ENCODE data around the gene DCST1.

Gene DCST1

DNA sequence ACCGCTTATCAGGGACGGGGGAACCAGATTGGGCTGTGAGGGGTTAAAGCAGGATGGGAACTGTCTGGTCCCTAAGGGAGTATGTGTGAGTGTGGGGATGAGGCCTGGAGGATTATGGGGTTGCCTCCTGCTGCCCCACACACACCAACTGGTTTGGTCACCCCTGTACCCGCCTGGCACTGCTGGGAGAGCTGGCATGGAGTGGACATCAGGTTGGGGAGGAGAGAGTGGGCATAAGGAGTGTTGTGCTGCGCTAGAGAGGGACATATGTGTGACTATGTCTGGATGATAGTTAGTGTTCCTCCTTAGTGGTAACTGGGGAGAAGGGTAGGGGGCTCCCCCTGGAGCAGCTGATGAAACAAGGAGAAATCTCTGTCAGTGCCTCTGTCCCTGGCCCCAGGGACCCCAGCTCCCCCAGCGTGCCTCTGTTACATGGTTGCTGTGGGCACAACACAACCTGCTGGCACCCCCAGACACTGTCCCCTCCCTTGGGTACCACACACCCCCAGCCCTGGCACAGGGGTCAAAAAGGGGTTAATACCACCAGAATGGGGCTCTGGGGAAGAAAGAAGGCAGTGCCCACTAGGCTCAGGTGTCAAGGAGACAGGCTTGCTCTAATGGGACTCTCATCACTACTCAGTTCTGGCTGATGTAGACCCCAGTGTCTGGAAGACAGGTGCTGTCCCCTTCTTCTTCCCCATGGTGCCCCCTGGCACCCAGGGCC is 29.1 kb upstream of the DCST1 start:
- Mint-ChIP-seq H3K4me3 (peak overlapping the region; percentile 84), H3K4me1 (ENCODE audit: low read depth) (peaks cover 39% of the 10 kb centered on the region), H3K27me3 (ENCODE audit: low read depth) (no peaks in the 10 kb centered on the region), H3K27ac (peak overlapping the region; percentile 91), H3K36me3 (ENCODE audit: low read depth) (peaks cover 13% of the 10 kb centered on the region), H3K9me3 (no peaks in the 10 kb centered on the region)
- no peak for DNase-seq (ENCODE audit: low spot score)

DNA sequence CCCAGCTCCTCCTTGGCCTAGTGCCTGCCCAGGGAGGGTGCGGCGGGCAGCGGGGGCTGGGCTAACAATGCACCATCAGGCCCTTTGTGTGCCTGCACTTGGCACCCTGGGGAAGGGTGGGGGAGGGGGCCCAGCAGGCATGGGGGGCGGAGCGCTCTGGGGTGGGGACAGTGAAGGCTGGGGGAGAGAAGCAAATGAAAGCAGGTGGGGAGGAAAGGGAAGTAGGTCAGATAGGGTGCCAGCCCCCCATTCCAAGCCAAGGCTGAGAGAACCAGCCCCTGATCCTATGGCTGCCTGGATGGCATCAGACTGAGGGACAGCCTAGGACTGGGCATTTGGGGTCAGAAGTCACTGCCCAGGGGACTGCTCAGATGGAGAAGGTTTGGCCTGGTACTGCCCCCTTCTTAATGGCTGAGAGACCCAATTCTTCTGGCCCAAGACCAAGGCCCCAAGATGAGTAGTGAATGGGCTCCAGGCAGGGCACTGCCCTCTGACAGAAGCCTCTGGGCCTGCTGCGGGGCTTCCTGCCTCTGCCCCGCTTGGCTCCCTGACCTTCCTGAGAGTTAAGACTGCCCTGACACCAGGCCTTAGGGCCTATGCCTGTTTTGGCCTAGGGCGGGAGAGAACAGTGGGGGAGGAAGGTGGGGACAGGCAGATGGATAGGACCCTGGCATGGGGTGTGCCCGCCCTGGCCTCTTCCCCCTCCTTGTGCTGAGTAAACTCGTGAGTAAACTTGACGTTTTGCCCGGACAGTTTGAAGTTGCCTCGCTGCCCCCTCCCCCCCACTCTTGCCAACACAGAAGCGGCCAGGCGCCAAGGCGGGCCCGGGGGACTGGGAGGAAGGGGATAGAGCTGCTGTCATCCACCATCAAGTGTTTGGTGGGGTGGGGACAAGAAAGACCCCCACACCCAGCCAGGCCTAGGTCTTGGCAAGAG is 28.3 kb upstream of the DCST1 start:
- peaks cover 37% of the 10 kb centered on the region for H3K4me1 Mint-ChIP-seq (ENCODE audit: low read depth)
- H3K4me3 Mint-ChIP-seq, result peak overlapping the region; percentile 85
- no peaks in the 10 kb centered on the region for H3K27me3 Mint-ChIP-seq (ENCODE audit: low read depth)
- no peak for DNase-seq (ENCODE audit: low spot score)
- H3K36me3 Mint-ChIP-seq (ENCODE audit: low read depth), result peaks cover 22% of the 10 kb centered on the region
- no peaks in the 10 kb centered on the region for H3K9me3 Mint-ChIP-seq
- H3K27ac Mint-ChIP-seq, result peak overlapping the region; percentile 96

DNA sequence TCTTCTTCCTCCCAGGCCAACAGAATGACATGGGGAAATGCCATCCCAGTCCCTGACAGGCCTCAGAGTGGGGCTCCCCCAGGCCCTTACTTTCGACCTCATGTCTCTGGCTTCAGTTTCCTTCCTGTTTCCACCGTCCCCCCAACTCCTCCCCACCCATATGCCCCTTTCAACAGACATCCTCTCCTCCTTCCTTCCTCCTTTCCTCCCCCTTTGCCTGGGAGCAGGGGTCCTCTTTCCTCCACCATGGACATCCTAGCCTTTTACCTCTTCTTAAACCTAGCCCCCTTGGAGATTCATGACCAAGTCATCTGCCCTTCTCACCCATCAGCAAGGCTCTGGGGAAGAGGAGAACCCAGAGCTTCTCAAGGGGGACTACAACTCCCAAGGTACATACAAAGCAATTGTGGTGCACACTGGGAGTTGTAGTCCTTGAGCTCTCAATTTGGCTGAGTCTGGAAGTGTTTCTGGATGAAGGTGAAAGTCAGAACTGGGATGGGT is 27.0 kb upstream of the DCST1 start:
- peak overlapping the region; percentile 85 for H3K4me3 Mint-ChIP-seq
- peaks cover 28% of the 10 kb centered on the region for H3K36me3 Mint-ChIP-seq (ENCODE audit: low read depth)
- peak overlapping the region; percentile 96 for H3K27ac Mint-ChIP-seq
- H3K9me3 Mint-ChIP-seq, result no peaks in the 10 kb centered on the region
- peaks cover 41% of the 10 kb centered on the region for H3K4me1 Mint-ChIP-seq (ENCODE audit: low read depth)
- H3K27me3 Mint-ChIP-seq (ENCODE audit: low read depth), result no peaks in the 10 kb centered on the region
- peak; percentile 43 for DNase-seq (ENCODE audit: low spot score)

DNA sequence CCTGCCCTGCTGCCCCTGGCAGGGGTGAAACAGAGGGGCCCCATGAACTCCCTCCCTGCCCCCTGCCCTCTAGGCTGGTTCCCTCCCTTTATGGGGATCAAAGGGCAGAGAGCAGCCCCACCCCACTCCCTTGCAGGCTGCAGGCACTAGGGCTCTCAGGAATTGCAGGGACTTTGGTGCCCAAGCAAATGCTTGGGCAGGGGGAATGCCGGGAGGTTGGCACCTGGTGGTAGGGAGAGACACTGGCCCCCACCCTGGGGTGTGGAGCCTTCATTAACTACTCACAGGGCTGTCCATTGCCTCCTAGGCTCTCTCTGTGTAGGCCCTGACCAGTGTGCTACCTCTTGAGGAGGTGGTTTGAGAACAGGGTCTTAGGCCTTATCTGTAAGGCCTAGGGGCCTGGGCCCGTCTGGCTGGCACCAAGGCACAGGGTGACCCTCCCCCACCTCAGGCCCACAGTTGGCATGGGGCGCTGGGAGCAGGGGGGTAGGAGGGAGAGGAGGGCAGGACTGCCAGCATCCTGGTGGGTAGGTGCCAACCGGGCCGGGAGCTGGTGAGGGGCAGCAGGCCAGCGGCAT is 26.3 kb upstream of the DCST1 start:
- Mint-ChIP-seq H3K9me3 (no peaks in the 10 kb centered on the region), H3K27ac (peak overlapping the region; percentile 68), H3K4me1 (ENCODE audit: low read depth) (peaks cover 46% of the 10 kb centered on the region), H3K36me3 (ENCODE audit: low read depth) (peaks cover 32% of the 10 kb centered on the region), H3K27me3 (ENCODE audit: low read depth) (no peaks in the 10 kb centered on the region), H3K4me3 (peak overlapping the region; percentile 85)
- no peak for DNase-seq (ENCODE audit: low spot score)

DNA sequence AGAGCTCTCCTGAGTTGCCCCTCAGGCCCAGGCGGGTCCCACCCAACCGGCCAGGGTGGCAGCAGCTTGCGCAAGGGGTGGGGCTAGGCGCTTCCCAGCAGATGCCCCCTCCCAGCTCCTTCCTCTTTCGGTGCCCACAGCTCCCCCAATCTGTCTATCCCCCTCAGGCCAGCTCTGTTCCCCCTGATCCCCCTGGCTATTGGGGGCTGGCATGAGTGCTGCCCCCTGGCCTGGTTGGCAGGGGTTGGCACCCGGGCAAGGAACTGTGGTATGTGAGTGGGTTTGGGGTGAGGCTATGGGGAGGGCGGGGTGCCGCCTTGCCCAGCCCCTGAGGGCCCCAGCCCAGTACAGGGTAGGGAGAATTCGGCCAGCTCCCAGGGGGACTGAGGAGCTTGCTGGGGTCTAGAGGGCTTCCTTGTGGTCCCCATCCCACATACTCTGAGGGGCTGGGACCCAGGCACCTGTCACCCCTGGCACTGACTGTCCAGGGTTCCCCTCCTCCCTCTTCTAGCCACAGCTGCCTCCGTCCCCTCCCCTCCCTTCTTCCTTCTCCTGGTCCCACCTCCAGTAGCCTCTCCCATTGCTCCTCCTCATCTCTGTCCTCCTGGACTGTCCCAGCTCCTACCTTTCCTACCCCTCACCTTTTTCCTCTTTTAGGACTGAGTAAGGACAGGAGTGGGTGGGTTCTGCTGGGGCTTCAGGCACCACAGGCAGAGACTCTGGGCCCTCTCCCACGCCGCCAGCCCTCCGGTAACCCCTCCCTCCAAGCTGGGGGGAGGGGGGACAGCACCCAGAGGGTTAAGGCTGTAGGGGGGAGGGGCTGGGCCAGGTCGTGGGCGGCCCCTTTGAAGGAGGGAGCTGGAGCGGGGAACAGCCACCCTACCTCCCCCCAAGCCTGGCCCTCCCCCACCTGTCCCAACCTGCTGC is 25.3 kb upstream of the DCST1 start:
- peak overlapping the region; percentile 98 for H3K4me3 Mint-ChIP-seq
- peaks cover 40% of the 10 kb centered on the region for H3K36me3 Mint-ChIP-seq (ENCODE audit: low read depth)
- H3K27me3 Mint-ChIP-seq (ENCODE audit: low read depth), result no peaks in the 10 kb centered on the region
- peaks cover 55% of the 10 kb centered on the region for H3K4me1 Mint-ChIP-seq (ENCODE audit: low read depth)
- peak overlapping the region; percentile 91 for H3K27ac Mint-ChIP-seq
- DNase-seq (ENCODE audit: low spot score), result peak; percentile 83
- H3K9me3 Mint-ChIP-seq, result no peaks in the 10 kb centered on the region

DNA sequence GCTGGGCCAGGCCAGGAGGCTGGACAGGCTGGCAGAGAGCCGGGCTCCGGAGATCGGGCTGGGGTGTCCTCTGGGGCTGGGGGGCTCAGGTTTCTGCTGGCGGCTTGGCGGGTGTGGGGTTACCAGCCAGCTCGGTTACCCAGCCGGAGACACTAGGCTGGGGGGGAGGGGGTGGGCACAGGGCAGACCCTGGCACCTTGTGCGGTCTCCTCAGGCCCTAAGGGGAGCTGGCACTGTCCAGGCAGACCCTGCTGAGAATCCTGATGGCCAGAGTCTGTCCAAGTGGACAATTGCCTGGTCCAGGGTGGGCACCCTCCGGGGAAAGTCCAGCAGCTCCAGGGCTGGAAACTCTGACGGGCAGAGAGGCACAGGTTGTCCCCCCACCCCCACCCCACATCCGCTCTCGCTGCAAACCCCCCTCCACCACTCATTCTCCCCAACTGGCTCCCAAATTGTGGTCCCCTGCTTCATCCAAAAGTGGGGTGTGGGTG is 24.4 kb upstream of the DCST1 start:
- DNase-seq (ENCODE audit: low spot score), result peak; percentile 49
- no peaks in the 10 kb centered on the region for H3K27me3 Mint-ChIP-seq (ENCODE audit: low read depth)

DNA sequence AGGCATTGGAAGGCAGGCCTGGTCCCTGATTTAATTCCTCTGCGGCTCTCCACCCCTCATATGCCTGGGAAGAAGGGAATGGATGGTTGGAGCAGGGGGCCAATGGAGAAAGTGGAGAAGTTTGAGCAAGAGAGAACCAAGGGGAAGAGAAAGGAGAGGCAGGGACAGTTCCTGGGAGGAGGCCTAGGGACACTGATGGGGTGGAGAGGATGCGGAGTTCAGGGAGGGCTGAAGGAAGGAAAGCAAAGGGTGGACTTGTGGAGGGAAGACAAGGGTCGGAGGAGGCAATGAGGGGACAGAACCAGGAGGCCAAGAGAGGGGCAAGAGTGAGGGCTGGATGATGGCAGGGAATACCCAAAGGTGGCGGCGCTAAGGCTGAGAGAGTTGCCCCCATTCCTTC is 23.9 kb upstream of the DCST1 start:
- Mint-ChIP-seq H3K9me3 (no peaks in the 10 kb centered on the region), H3K4me1 (ENCODE audit: low read depth) (peaks cover 61% of the 10 kb centered on the region), H3K27me3 (ENCODE audit: low read depth) (no peaks in the 10 kb centered on the region), H3K36me3 (ENCODE audit: low read depth) (peaks cover 46% of the 10 kb centered on the region), H3K27ac (peak overlapping the region; percentile 91), H3K4me3 (peak overlapping the region; percentile 98)
- no peak for DNase-seq (ENCODE audit: low spot score)

More for the DNA sequence above, 24.4 kb upstream of the DCST1 start:
- Mint-ChIP-seq H3K9me3 (no peaks in the 10 kb centered on the region), H3K4me3 (peak overlapping the region; percentile 98), H3K4me1 (ENCODE audit: low read depth) (peaks cover 59% of the 10 kb centered on the region), H3K27ac (peak overlapping the region; percentile 91), H3K36me3 (ENCODE audit: low read depth) (peaks cover 45% of the 10 kb centered on the region)

DNA sequence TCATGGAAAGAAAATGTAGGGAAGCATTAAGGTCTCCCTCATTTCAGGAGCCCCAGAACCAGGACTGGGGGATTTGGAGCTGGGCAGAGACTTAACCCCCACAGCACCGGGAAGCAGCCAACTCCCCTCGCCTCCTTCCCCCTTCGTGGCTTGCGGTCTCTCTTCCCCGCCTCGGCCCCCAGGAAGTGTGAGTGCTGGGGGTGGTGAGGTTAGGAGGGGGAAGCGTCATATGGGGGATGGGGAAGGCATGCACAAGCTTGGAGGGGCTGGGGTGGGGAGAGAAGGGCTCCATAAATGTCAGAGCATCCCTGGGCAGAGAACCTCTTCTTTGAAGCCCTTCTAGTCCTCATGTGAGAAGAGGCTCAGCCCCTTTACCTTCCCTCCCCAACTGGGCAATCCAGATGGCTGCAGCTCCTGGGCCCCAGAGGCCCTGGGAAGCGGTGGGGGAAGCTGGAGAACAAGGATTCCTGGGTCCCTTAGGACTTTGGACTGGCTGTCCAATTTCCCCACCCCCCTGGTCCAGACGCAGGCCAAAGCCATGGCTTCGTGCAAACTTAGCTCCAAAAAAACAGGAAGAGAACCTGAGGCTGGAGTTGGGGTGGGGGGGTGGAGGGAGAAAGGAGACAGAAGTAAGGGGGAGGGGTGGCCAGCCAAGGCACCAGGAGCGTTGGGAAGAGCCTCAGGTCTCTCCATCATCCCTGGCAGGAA is 23.3 kb upstream of the DCST1 start:
- peaks cover 47% of the 10 kb centered on the region for H3K36me3 Mint-ChIP-seq (ENCODE audit: low read depth)

DNA sequence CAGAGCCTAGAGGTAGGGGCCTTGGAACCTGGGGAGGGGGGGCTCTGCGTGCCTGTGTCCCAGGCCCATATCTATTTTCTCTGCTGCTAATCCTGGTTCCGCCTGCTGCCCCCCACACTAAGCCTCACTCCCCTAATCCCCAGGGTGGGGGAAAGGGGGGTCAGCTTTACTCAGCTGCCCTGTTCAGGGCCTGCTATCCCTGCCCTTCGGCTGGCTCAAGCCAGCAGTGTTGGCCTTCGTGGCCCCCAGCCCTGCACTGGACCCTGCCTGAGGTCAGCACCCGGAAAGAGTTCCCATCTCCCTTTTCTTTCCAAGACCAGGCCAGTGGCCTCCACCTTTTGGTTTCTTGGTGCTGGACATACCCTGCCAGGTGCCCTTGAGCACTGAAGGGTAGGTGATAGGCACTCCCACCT is 22.6 kb upstream of the DCST1 start:
- Mint-ChIP-seq H3K36me3 (ENCODE audit: low read depth) (peaks cover 52% of the 10 kb centered on the region), H3K27me3 (ENCODE audit: low read depth) (no peaks in the 10 kb centered on the region), H3K4me3 (peak overlapping the region; percentile 98), H3K27ac (peak overlapping the region; percentile 91), H3K9me3 (no peaks in the 10 kb centered on the region), H3K4me1 (ENCODE audit: low read depth) (peaks cover 58% of the 10 kb centered on the region)
- no peak for DNase-seq (ENCODE audit: low spot score)

More for the DNA sequence above, 23.3 kb upstream of the DCST1 start:
- DNase-seq (ENCODE audit: low spot score), result peak; percentile 56
- no peaks in the 10 kb centered on the region for H3K9me3 Mint-ChIP-seq
- H3K27ac Mint-ChIP-seq, result peak overlapping the region; percentile 91
- H3K27me3 Mint-ChIP-seq (ENCODE audit: low read depth), result no peaks in the 10 kb centered on the region
- H3K4me3 Mint-ChIP-seq, result peak overlapping the region; percentile 98
- H3K4me1 Mint-ChIP-seq (ENCODE audit: low read depth), result peaks cover 58% of the 10 kb centered on the region

DNA sequence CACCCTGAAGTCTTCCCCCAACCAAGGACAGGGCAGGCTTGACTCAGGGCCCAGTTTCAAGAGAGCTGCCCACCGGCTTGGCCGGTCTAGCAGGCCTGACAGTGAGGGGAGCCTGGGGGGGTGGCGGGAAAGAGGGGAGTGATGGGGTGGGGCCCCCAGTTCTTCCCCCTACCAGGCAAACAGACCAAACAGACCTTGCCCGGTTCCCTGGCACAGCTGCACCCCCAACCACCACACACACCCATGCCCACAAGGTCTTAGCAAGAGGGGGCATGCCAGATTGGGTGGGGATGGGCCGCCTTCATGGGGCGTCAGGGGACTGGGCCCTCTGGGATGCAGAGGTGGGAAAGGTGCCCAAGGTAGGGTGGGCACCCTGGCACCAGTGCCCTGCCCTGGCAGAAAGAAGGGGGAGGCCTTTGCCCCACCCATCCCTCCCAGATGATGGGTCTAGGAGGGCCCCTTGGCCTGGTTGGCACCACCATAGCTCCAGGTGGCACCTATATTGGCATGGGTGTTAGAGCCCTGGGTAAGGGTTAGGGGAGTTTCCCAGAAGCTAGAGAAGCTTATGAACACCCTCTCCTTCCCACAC is 22.1 kb upstream of the DCST1 start:
- Mint-ChIP-seq H3K9me3 (no peaks in the 10 kb centered on the region), H3K36me3 (ENCODE audit: low read depth) (peaks cover 58% of the 10 kb centered on the region), H3K4me1 (ENCODE audit: low read depth) (peaks cover 58% of the 10 kb centered on the region), H3K27me3 (ENCODE audit: low read depth) (no peaks in the 10 kb centered on the region), H3K4me3 (peak overlapping the region; percentile 98), H3K27ac (peak overlapping the region; percentile 91)
- no peak for DNase-seq (ENCODE audit: low spot score)

DNA sequence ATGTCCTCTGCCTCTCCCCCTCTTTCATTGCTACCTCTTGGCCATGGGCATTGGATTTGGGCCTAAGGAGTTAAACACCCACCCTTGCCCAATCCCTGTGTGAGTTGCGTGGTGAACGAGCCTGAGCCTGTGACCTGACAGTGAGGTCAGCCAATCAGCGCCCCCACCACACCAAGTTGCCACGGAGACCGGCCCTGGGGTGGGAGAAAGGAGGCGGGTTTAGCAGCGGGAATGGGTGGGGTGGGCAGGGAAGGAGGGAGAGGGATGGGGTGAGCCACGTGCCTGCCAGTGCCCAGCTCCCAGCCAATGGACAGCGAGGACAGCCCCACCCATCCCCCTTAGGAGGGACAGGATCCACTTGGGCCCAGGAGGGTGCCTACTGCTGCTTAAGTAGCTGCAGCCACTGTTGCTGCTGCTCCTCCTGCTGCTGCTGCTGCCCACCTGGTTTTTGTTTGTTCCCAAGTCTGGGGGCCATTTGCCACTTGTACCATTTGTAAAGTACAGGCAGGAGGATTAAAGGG is 21.5 kb upstream of the DCST1 start:
- H3K9me3 Mint-ChIP-seq, result no peaks in the 10 kb centered on the region
- H3K36me3 Mint-ChIP-seq (ENCODE audit: low read depth), result peaks cover 62% of the 10 kb centered on the region
- H3K27me3 Mint-ChIP-seq (ENCODE audit: low read depth), result no peaks in the 10 kb centered on the region
- H3K4me3 Mint-ChIP-seq, result peak overlapping the region; percentile 90
- DNase-seq (ENCODE audit: low spot score), result peak; percentile 40
- peak overlapping the region; percentile 83 for H3K27ac Mint-ChIP-seq
- peaks cover 56% of the 10 kb centered on the region for H3K4me1 Mint-ChIP-seq (ENCODE audit: low read depth)

Measured in T-helper 2 cell treated with Interferon-gamma antibody and Interleukin-4, amounts not matched to agents 5 μg/mL and 100 μg/mL, for 36 hours (primary cell).